HL-60 (cell line): ENCODE data around the gene ATP2B1.
A peak's percentile ranks its signal among the peaks of the same experiment; 100 is the strongest.

Experiments used
- DNase-seq, 2 experiments: peaks; one replicate each; pipeline ENCODE4 v3.0.0-alpha.2; 2010 to 2020; ENCODE audit warnings: low read depth in 1 of 2, low spot score in 1 of 2
- H3K27ac ChIP-seq: fragments of 250-450 bp; sonication (Bioruptor Pico); replicated peaks from 2 replicates; pipeline ENCODE4 v1.5.1; 2020; ENCODE audit warnings: mild to moderate bottlenecking, moderate library complexity
- H3K27me3 ChIP-seq: fragments of 250-450 bp; sonication (Bioruptor Pico); 2 replicates; pipeline ENCODE4 v1.5.1; 2021; ENCODE audit warnings: mild to moderate bottlenecking, moderate library complexity; ENCODE audit not compliant: insufficient read depth, poor library complexity, severe bottlenecking
- H3K4me3 ChIP-seq: replicated peaks from 2 replicates; pipeline ENCODE4 v1.5.1; 2011; ENCODE audit warnings: mild to moderate bottlenecking, control low read depth, low read length; ENCODE audit not compliant: insufficient read depth
- CTCF ChIP-seq: IDR thresholded peaks from one replicate; pipeline ENCODE4 v1.5.1; 2011; ENCODE audit warnings: low read length, control low read depth, inconsistent platforms; ENCODE audit not compliant: insufficient read depth
- GABPA ChIP-seq: IDR thresholded peaks from 2 replicates; pipeline ENCODE4 v1.6.1; 2012; ENCODE audit warnings: low read depth
- POLR2AphosphoS5 ChIP-seq: IDR thresholded peaks from 2 replicates; pipeline ENCODE4 v1.6.1; 2012; ENCODE audit warnings: low read depth
- REST ChIP-seq: IDR thresholded peaks from 2 replicates; pipeline ENCODE4 v1.6.1; 2012; ENCODE audit warnings: low read depth; ENCODE audit not compliant: insufficient replicate concordance
- SPI1 ChIP-seq: IDR thresholded peaks from 2 replicates; pipeline ENCODE4 v1.6.1; 2012; ENCODE audit warnings: low read depth, mild to moderate bottlenecking, borderline replicate concordance

Gene ATP2B1

GRCh38 chr12:89551747-89552146 is 156.9 kb downstream of the ATP2B1 start:
- no peaks in the 10 kb centered on the region for H3K27me3 ChIP-seq
- no peak overlapping the region for H3K27ac ChIP-seq
- TF ChIP-seq SPI1 (no peak), POLR2AphosphoS5 (no peak), REST (no peak), GABPA (no peak)
- peak in 1 of 2 experiments; percentile 37 for DNase-seq
- H3K4me3 ChIP-seq: no peak overlapping the region

GRCh38 chr12:89547101-89547500 is 161.5 kb downstream of the ATP2B1 start:
- TF ChIP-seq GABPA (no peak), CTCF (no peak), SPI1 (no peak), REST (no peak), POLR2AphosphoS5 (no peak)

GRCh38 chr12:89546151-89546550 is 162.5 kb downstream of the ATP2B1 start:
- Histone ChIP-seq H3K27me3 (no peaks in the 10 kb centered on the region), H3K27ac (no peak overlapping the region), H3K4me3 (no peak overlapping the region)
- no peak for TF ChIP-seq REST
- TF ChIP-seq SPI1: no peak
- TF ChIP-seq CTCF: no peak
- TF ChIP-seq GABPA: no peak
- TF ChIP-seq POLR2AphosphoS5: no peak
- no peak for DNase-seq

More at GRCh38 chr12:89547101-89547500, 161.5 kb downstream of the ATP2B1 start:
- no peaks in the 10 kb centered on the region for H3K27me3 ChIP-seq
- DNase-seq: no peak
- H3K27ac ChIP-seq: no peak overlapping the region
- H3K4me3 ChIP-seq: no peak overlapping the region
